Measurements from ENCODE around the gene CCL14. TPM values are rescaled to one million over a fixed set of nuclear protein-coding genes. Genes with fewer than 3 reads are reported as not detected.
A peak's percentile ranks its signal among the peaks of the same experiment; 100 is the strongest.

Gene CCL14
- total RNA-seq, 1 experiment from 2014 or later, result not detected

- H3K27ac Mint-ChIP-seq, result no peak within 1 kb of the TSS; a peak in 1 of 7 replicates
- peaks cover under 1 to 3% of the 10 kb centered on the region in 2 experiments; a peak in 1 of 4 replicates for H3K4me1 Mint-ChIP-seq
- no peaks in the 10 kb centered on the region for H3K27me3 ChIP-seq (ENCODE audit: insufficient read depth, low read length)
Measured at GRCh38 chr17:35981246-35981645, 5.3 kb downstream of the CCL14 start, which contains the start of gene CCL16. Gene CCL16 (minus strand): TSS chr17:35981497. CDS start chr17:35981420, 77 bp downstream.

More at GRCh38 chr17:35981246-35981645, 5.3 kb downstream of the CCL14 start, which contains the start of gene CCL16:
- H2BK15ac ChIP-seq (ENCODE audit: low read depth, low read length), result no peak within 1 kb of the TSS
- H2BK20ac ChIP-seq (ENCODE audit: low read depth, low read length, poor library complexity, severe bottlenecking), result no peak within 1 kb of the TSS
- no peak within 1 kb of the TSS for H2AFZ ChIP-seq (ENCODE audit: low read length)
- H3K14ac ChIP-seq (ENCODE audit: insufficient read depth, low read length), result no peak within 1 kb of the TSS
- H3K36me3 Mint-ChIP-seq (ENCODE audit: insufficient read depth in 1 of 3, low read depth in 3 of 3), result no peaks in the 10 kb centered on the region
- H3K18ac ChIP-seq (ENCODE audit: insufficient read length, low read depth, low read length), result no peak within 1 kb of the TSS
- no peaks in the 10 kb centered on the region for H3K4me1 ChIP-seq (ENCODE audit: insufficient read depth, low read length)
- H4K91ac ChIP-seq (ENCODE audit: insufficient read length, low read depth, low read length), result no peak within 1 kb of the TSS
- no peak within 1 kb of the TSS for H3K4me3 Mint-ChIP-seq
- H3K27me3 Mint-ChIP-seq (ENCODE audit: low read depth), result peaks cover 4% of the 10 kb centered on the region
- no peak within 1 kb of the TSS for H4K8ac ChIP-seq (replicated peaks; ENCODE audit: insufficient read length, low read depth, low read length)
- H3K23me2 ChIP-seq (ENCODE audit: insufficient read length, low read depth, low read length, poor library complexity, severe bottlenecking), result no peaks in the 10 kb centered on the region
- no peaks in the 10 kb centered on the region for H3K9me3 ChIP-seq (ENCODE audit: control insufficient read depth, low read depth, low read length)
- TF ChIP-seq, protein P1, sequence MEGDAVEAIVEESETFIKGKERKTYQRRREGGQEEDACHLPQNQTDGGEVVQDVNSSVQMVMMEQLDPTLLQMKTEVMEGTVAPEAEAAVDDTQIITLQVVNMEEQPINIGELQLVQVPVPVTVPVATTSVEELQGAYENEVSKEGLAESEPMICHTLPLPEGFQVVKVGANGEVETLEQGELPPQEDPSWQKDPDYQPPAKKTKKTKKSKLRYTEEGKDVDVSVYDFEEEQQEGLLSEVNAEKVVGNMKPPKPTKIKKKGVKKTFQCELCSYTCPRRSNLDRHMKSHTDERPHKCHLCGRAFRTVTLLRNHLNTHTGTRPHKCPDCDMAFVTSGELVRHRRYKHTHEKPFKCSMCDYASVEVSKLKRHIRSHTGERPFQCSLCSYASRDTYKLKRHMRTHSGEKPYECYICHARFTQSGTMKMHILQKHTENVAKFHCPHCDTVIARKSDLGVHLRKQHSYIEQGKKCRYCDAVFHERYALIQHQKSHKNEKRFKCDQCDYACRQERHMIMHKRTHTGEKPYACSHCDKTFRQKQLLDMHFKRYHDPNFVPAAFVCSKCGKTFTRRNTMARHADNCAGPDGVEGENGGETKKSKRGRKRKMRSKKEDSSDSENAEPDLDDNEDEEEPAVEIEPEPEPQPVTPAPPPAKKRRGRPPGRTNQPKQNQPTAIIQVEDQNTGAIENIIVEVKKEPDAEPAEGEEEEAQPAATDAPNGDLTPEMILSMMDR (conservative IDR thresholded peaks at IDR 0.05), result no peak
- no peak within 1 kb of the TSS for H4K5ac ChIP-seq (ENCODE audit: insufficient read length, low read depth, low read length)
- H3K4me2 ChIP-seq (ENCODE audit: insufficient read depth, insufficient read length, low read length), result no peak within 1 kb of the TSS
- no peak within 1 kb of the TSS for H2AK5ac ChIP-seq (ENCODE audit: insufficient read length, low read length)
- no peak within 1 kb of the TSS for H2BK5ac ChIP-seq (ENCODE audit: insufficient read length, low read length)
- H3K23ac ChIP-seq (ENCODE audit: insufficient read length, low read depth, low read length), result no peak within 1 kb of the TSS
- no peak within 1 kb of the TSS for H3T11ph ChIP-seq (ENCODE audit: low read length)
- no peak within 1 kb of the TSS for H3K27ac ChIP-seq (ENCODE audit: insufficient read length, low read depth, low read length)
- H3K79me1 ChIP-seq (ENCODE audit: insufficient read depth, low read depth, low read length, poor library complexity, severe bottlenecking), result no peaks in the 10 kb centered on the region
- DNase-seq, result peak; percentile 18
- no peaks in the 10 kb centered on the region for H3K79me2 ChIP-seq (ENCODE audit: insufficient read depth, low read length)
- H3K4ac ChIP-seq (ENCODE audit: low read depth, low read length), result no peak within 1 kb of the TSS
- no peak within 1 kb of the TSS for H3K56ac ChIP-seq (ENCODE audit: insufficient read length, low read depth, low read length)
- WGBS (ENCODE audit: extremely low coverage, insufficient read length, low lambda C conversion rate), result no CpG with 5 or more reads among the region's 12 CpGs
- H3K9ac ChIP-seq (ENCODE audit: extremely low read depth, insufficient read length, low read length), result no peak within 1 kb of the TSS
- no peak within 1 kb of the TSS for H2BK120ac ChIP-seq (ENCODE audit: low read depth, low read length, poor library complexity, severe bottlenecking)
- no peaks in the 10 kb centered on the region for H4K20me1 ChIP-seq (ENCODE audit: control insufficient read depth, insufficient read depth, insufficient read length)
- no peak within 1 kb of the TSS for H2BK12ac ChIP-seq (ENCODE audit: insufficient read length, low read depth, low read length)
- H3K9me3 Mint-ChIP-seq, result no peaks in the 10 kb centered on the region

Data from H9 (cell line).